ENCODE measurements around the gene TMEM115.

- TF ChIP-seq CTCF (conservative IDR thresholded peaks at IDR 0.05; ENCODE audit: low read depth, low read length) (no peak), EZH2 (IDR thresholded peaks at IDR 0.05; ENCODE audit: borderline replicate concordance, low read depth, low read length, poor library complexity, severe bottlenecking) (no peak)
Measured at GRCh38 chr3:50378757-50379156, 19.4 kb upstream of the TMEM115 start.
